ENCODE results near the gene ATP1A1. TPM values are rescaled to one million over a fixed set of nuclear protein-coding genes. Genes with fewer than 3 reads are reported as not detected.

ATP1A1 gene
- total and polyA plus RNA-seq, 4 donors: 70.6 to 223 (median 199) TPM

GRCh38 chr1:116375887-116376728, 3.1 kb downstream of the ATP1A1 start:
- H3K36me3 ChIP-seq (ENCODE audit: control insufficient read depth, insufficient read depth, low read length): no peaks in the 10 kb centered on the region
- peaks cover 28% of the 10 kb centered on the region for H3K4me1 ChIP-seq (ENCODE audit: control insufficient read depth, insufficient read depth, low read length)
- no peak overlapping the region for H3K27ac ChIP-seq (ENCODE audit: low read depth, low read length)
- no peak overlapping the region for H3K4me3 ChIP-seq (ENCODE audit: low read depth, low read length)
- H3K27me3 ChIP-seq (ENCODE audit: control insufficient read depth, insufficient read depth, low read length): no peaks in the 10 kb centered on the region
- DNase-seq (ENCODE audit: low read depth in 4 of 6, low spot score in 6 of 6): peak in 2 of 6 donors; percentile 41 to 82
- H3K9me3 ChIP-seq (ENCODE audit: control insufficient read depth, insufficient read depth, low read length): no peaks in the 10 kb centered on the region
- 49% methylated on average over 4 of the region's 9 CpGs for WGBS (ENCODE audit: insufficient coverage)

- H3K27ac ChIP-seq (ENCODE audit: low read depth, low read length): no peak overlapping the region
- no peak for DNase-seq (ENCODE audit: low read depth in 4 of 6, low spot score in 6 of 6)
- no peaks in the 10 kb centered on the region for H3K27me3 ChIP-seq (ENCODE audit: control insufficient read depth, insufficient read depth, low read length)
- H3K36me3 ChIP-seq (ENCODE audit: control insufficient read depth, insufficient read depth, low read length): no peaks in the 10 kb centered on the region
- H3K9me3 ChIP-seq (ENCODE audit: control insufficient read depth, insufficient read depth, low read length): no peaks in the 10 kb centered on the region
- peaks cover 28% of the 10 kb centered on the region for H3K4me1 ChIP-seq (ENCODE audit: control insufficient read depth, insufficient read depth, low read length)
- no peak overlapping the region for H3K4me3 ChIP-seq (ENCODE audit: low read depth, low read length)
- WGBS (ENCODE audit: insufficient coverage): no CpG with 5 or more reads among the region's 1 CpG
Measured at GRCh38 chr1:116376729-116377086, 3.7 kb downstream of the ATP1A1 start.

DNA sequence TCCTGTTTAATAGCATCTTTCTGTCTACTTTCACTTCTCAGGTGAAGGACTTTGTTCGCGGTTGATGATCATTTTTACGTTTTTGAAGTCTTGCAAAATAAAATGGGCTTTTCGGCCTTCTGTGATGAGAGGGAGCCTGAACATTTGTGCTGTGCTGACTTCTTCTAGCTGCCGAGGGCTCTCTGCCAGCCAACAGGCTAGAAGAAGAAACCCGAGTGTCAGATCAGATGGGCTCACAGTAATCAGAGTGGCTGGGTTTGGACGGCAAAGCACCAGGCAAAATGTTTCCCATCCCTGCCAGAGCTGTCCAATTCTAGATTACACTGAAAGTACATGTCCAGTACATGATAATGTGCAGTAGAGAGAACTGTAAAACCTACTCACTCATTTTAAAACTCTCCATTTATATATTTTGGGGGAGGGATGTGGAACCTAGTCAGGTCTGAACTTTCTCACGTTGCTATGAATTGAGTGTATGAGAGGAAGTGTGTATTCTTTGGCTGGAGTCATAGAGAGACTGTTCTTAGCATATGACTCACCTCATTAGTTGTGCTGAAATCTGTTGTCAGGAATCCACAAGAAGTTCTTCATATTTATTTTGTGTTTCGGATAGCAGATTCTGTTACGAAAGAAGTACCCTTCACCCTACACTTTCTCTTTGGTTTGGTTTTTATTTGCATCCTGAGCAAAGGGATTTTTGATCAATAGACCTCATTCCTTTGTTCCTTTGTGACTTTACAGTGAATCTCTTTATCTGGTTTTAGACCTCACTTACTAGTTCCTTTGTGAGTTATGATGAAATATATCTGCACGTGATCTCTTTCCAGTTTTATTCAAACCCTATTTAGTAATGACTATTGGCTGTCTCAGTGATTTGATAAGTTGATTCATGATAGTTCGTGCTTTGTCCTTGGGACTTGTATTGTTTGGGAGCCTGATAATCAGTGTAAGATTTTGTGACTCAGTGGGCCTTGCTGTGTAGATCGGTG, 4.8 kb downstream of the ATP1A1 start:
- Histone ChIP-seq H3K36me3 (ENCODE audit: control insufficient read depth, insufficient read depth, low read length) (no peaks in the 10 kb centered on the region), H3K4me1 (ENCODE audit: control insufficient read depth, insufficient read depth, low read length) (peaks cover 20% of the 10 kb centered on the region), H3K27ac (ENCODE audit: low read depth, low read length) (peak overlapping the region; percentile 20), H3K9me3 (ENCODE audit: control insufficient read depth, insufficient read depth, low read length) (no peaks in the 10 kb centered on the region), H3K27me3 (ENCODE audit: control insufficient read depth, insufficient read depth, low read length) (no peaks in the 10 kb centered on the region), H3K4me3 (ENCODE audit: low read depth, low read length) (no peak overlapping the region)
- peak in 2 of 6 donors; percentile 34 to 83 for DNase-seq (ENCODE audit: low read depth in 4 of 6, low spot score in 6 of 6)
- WGBS (ENCODE audit: insufficient coverage): 44% methylated on average over 3 of the region's 13 CpGs

GRCh38 chr1:116379057-116379630, 6.1 kb downstream of the ATP1A1 start:
- Histone ChIP-seq H3K9me3 (ENCODE audit: control insufficient read depth, insufficient read depth, low read length) (no peaks in the 10 kb centered on the region), H3K27me3 (ENCODE audit: control insufficient read depth, insufficient read depth, low read length) (no peaks in the 10 kb centered on the region), H3K36me3 (ENCODE audit: control insufficient read depth, insufficient read depth, low read length) (no peaks in the 10 kb centered on the region), H3K4me3 (ENCODE audit: low read depth, low read length) (no peak overlapping the region), H3K4me1 (ENCODE audit: control insufficient read depth, insufficient read depth, low read length) (peaks cover 17% of the 10 kb centered on the region), H3K27ac (ENCODE audit: low read depth, low read length) (no peak overlapping the region)
- WGBS (ENCODE audit: insufficient coverage): no CpG with 5 or more reads among the region's 2 CpGs
- no peak for DNase-seq (ENCODE audit: low read depth in 4 of 6, low spot score in 6 of 6)

DNA sequence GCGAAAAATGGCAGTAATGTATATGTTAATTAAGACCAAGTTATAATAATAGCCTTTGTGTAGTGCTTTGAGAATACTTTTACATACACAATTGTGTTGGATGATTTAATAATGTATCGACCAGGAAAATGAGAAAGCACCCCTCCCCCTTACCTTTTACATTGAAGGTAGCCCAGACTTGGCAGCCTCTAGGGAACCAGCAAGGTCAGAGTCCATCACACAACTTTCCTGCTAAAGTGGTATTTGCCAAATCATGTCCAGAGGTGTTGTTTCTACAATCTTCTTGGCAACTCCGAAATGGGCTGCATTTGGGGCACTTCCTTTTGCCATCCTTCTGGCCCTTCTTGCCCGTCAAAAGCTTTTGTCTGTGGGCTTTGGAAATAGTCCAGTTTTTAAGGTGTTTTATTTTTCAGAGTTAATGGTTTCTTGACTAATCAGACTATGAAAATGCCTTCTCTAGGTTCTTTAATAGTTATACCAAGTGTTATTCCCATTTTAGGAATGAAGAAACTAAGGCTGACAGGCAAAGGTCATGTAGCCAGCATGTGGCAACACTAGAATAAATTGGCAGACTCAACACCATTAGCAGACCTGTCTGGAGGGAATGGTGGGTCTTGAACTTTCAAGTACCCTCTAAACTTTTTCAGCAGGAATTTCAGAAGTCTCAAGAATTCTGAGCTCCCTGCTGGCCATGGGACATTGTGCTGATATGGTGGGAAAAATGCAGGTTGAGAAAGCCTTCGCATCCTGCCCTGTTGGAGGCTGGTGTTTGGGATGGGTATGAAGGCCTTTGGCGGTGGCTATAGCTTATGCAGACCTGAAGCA, 6.8 kb downstream of the ATP1A1 start:
- Histone ChIP-seq H3K27ac (ENCODE audit: low read depth, low read length) (no peak overlapping the region), H3K27me3 (ENCODE audit: control insufficient read depth, insufficient read depth, low read length) (no peaks in the 10 kb centered on the region), H3K4me1 (ENCODE audit: control insufficient read depth, insufficient read depth, low read length) (peaks cover 9% of the 10 kb centered on the region), H3K9me3 (ENCODE audit: control insufficient read depth, insufficient read depth, low read length) (no peaks in the 10 kb centered on the region), H3K4me3 (ENCODE audit: low read depth, low read length) (no peak overlapping the region), H3K36me3 (ENCODE audit: control insufficient read depth, insufficient read depth, low read length) (no peaks in the 10 kb centered on the region)
- WGBS (ENCODE audit: insufficient coverage): 100% methylated on average over 1 of the region's 6 CpGs
- DNase-seq (ENCODE audit: low read depth in 4 of 6, low spot score in 6 of 6): no peak

DNA sequence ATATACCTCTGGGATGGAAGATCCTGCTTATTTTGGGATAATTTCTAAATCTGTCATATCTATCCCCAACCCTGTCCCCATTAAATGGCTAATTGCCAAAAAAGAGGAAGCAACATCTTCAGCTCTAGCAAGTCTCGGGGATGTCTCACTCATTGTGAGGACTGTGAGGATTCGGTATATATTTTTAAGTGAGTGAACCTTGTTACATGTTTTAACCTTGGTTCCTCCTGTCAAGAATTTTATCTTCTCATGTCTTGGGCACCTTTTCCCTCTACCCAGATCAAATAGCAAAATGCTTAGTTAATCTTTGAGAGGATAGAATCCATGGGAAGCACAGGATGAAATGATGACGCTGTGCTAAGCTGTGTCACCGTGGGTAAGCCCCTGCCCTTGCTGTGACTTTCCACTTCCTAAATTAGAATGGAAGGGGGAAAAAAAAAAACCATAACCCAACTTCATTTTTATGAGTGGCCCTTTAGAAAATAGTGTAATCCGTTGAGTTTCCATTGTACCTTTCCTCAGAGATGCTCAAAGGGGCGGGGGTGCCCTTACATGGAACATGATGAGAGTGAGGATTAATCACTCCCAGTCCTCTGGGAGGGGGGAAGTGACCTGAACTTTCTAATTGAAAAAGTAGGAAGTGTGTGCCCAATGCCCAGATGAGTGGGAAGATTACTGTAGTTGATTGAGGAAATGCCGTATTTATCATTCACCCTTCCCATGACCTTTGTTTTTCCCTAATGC, 7.6 kb downstream of the ATP1A1 start:
- Histone ChIP-seq H3K27me3 (ENCODE audit: control insufficient read depth, insufficient read depth, low read length) (no peaks in the 10 kb centered on the region), H3K27ac (ENCODE audit: low read depth, low read length) (no peak overlapping the region), H3K36me3 (ENCODE audit: control insufficient read depth, insufficient read depth, low read length) (peaks cover 4% of the 10 kb centered on the region), H3K9me3 (ENCODE audit: control insufficient read depth, insufficient read depth, low read length) (no peaks in the 10 kb centered on the region), H3K4me3 (ENCODE audit: low read depth, low read length) (no peak overlapping the region), H3K4me1 (ENCODE audit: control insufficient read depth, insufficient read depth, low read length) (peaks cover 7% of the 10 kb centered on the region)
- no CpG with 5 or more reads among the region's 7 CpGs for WGBS (ENCODE audit: insufficient coverage)
- no peak for DNase-seq (ENCODE audit: low read depth in 4 of 6, low spot score in 6 of 6)

DNA sequence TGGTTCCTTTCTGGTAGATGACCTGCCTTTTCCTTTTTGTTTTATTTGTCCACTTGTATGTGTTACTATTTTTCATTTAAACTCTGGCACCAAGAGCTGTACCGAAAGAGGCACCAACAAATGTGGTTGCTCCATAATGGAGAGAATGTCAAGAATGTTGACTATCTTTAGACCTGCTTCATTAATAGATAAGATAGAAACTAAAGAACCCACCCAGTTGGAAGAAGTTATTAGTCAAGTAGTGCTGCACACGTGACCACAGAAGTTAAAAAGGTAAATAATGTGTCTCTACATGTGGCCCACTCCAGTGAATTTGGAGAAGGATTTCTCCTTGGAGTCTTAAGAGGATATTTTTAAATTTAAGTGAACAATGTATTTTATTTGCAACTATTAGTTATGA, 9.3 kb downstream of the ATP1A1 start:
- no peak overlapping the region for H3K27ac ChIP-seq (ENCODE audit: low read depth, low read length)

DNA sequence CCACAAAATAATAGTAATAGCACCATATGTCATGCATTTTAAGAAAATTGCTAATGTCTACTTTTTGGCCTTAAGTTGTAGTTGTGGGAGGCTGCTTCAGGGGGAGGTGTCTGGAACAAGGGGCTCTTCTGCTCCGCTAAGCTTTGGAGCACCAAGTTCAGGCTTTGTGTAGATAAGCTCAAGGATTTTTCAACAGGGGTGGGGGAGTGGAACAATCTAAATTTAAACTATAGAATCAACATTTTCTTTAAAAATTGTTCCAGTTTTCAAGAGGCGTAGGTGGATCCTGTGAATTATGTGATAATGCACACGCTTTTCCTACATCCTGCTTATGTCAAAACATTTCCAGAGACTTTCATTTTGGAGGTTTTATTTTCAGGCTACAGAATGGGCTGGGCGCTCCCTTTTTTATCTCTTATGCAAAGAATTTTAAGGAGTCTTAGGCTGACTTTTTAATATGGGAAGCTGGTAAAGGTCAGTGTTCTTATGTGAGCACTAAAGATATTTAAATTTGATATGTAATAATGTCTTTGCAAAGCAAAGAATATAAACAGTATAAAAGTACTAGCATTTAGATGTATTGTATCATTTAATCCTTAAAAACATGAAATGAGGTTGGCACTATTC, 9.9 kb downstream of the ATP1A1 start:
- Histone ChIP-seq H3K4me3 (ENCODE audit: low read depth, low read length) (no peak overlapping the region), H3K36me3 (ENCODE audit: control insufficient read depth, insufficient read depth, low read length) (peaks cover 15% of the 10 kb centered on the region), H3K27ac (ENCODE audit: low read depth, low read length) (no peak overlapping the region), H3K4me1 (ENCODE audit: control insufficient read depth, insufficient read depth, low read length) (peaks cover 4% of the 10 kb centered on the region), H3K9me3 (ENCODE audit: control insufficient read depth, insufficient read depth, low read length) (no peaks in the 10 kb centered on the region), H3K27me3 (ENCODE audit: control insufficient read depth, insufficient read depth, low read length) (no peaks in the 10 kb centered on the region)
- no peak for DNase-seq (ENCODE audit: low read depth in 4 of 6, low spot score in 6 of 6)
- no CpG with 5 or more reads among the region's 4 CpGs for WGBS (ENCODE audit: insufficient coverage)

More for the DNA sequence above, 9.3 kb downstream of the ATP1A1 start:
- no peaks in the 10 kb centered on the region for H3K27me3 ChIP-seq (ENCODE audit: control insufficient read depth, insufficient read depth, low read length)
- H3K4me1 ChIP-seq (ENCODE audit: control insufficient read depth, insufficient read depth, low read length): peaks cover 4% of the 10 kb centered on the region
- no peak overlapping the region for H3K4me3 ChIP-seq (ENCODE audit: low read depth, low read length)
- DNase-seq (ENCODE audit: low read depth in 4 of 6, low spot score in 6 of 6): no peak
- peaks cover 11% of the 10 kb centered on the region for H3K36me3 ChIP-seq (ENCODE audit: control insufficient read depth, insufficient read depth, low read length)
- WGBS (ENCODE audit: insufficient coverage): no CpG with 5 or more reads among the region's 2 CpGs
- no peaks in the 10 kb centered on the region for H3K9me3 ChIP-seq (ENCODE audit: control insufficient read depth, insufficient read depth, low read length)
